HG02642 (cell line): ENCODE measurements around the gene SPATA20.

Source experiments
- ATAC-seq: cut with Tn5 transposase; IDR thresholded peaks from one replicate; pipeline ENCODE4 v1.9.1; 2021; ENCODE audit warnings: mild to moderate bottlenecking; ENCODE audit not compliant: unreplicated experiment, poor library complexity

Gene SPATA20

GRCh38 chr17:50519141-50519834 lies 27.7 kb upstream of the SPATA20 start:
- ATAC-seq, result no peak

DNA sequence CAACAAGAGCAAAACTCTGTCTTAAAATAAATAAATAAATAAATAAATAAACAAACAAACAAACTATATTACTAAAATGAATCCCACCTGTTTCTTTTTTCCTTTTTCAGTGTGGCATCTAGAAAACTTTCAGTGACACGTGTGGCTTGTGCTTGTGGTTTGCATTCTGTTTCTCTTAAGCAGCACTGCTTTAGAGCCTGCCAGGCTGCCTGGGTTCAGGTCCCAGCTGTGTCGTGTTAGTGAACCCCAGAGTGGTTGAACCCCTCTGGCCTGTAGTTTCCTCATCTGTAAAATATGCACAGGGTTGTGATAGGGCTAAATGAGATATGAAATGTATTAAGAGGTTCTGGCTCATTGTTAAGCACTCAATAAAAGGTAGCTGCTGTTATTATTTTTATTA lies 26.5 kb upstream of the SPATA20 start:
- ATAC-seq, result no peak

GRCh38 chr17:50521514-50521913 lies 25.5 kb upstream of the SPATA20 start:
- ATAC-seq, result no peak

- ATAC-seq, result no peak
These were observed 24.2 kb upstream of the SPATA20 start for GRCh38 chr17:50522766-50523165.

DNA sequence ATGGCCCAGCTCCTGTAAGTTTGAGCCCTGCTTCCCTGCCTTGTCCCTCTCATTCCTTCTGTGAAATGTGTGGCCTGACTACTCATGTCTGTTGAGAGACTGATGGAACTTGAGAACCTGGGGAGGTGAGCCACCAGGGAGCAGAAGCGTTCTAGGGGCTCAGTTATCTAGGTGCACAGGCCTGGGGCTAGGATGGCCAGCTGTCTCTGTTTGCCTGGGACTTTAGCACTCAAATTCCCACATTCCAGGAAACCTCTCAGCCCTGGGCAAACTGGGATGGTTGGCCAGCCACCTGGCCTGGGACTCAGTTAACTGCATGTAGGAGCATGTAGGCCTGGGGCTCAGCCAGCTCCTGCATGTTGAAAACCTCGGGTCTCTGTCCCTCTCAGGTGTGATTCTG lies 23.8 kb upstream of the SPATA20 start:
- ATAC-seq, result no peak

GRCh38 chr17:50524838-50525237 lies 22.1 kb upstream of the SPATA20 start:
- ATAC-seq, result no peak

DNA sequence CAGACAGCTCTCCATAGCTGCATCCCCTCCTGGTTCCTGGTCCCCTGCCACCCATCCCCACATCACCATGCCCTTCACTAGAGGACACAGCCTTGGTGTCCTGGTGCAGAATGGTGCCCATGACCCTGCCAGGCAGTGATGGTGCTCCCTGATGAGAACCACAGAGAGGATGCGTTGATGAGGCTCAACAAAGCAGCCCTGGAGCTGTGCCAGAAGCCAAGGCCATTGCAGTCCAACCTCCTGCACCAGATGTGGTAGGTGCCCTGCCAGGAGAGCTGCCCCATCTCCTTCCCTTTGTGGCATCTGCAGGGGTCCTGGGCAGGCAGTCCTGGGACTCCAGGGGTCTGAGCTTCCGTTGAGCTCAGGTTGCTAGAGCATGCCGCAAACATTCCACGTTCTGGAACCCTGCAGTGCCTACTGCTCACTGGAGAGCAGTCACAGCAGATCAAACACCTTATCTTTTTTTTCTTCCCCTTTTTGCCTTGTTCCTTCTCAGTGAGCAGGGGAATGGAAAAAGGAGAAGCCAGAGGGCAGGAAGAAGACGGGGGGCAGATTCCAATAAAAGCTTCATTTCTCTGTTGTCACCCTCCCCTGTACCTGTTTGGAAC lies 19.7 kb upstream of the SPATA20 start:
- ATAC-seq, result no peak

DNA sequence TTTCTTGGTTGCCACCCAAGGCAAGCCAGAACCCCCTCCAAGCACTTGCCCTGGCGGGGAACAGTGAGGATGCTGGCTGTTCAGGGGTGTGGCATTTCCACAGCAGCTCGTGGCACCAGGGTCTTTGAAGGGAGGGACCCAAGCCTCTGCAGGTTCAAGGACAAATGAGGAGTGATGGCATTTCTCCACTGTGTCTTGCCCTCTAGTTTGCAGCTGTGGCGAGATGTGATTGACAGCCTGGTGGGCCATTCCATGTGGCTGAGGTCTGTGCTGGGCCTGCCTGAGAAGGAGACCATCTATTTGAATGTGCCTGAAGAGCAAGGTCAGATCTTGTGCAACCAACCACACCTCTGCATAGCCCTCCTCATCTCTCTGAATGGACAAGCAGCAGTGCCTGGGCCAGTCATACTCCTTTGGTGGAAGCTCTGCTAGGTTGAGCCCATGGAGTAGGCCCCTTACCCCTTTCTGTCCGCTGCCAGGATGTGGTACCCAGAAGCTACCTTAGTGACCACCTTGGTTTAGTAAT lies 19.0 kb upstream of the SPATA20 start:
- ATAC-seq, result no peak

DNA sequence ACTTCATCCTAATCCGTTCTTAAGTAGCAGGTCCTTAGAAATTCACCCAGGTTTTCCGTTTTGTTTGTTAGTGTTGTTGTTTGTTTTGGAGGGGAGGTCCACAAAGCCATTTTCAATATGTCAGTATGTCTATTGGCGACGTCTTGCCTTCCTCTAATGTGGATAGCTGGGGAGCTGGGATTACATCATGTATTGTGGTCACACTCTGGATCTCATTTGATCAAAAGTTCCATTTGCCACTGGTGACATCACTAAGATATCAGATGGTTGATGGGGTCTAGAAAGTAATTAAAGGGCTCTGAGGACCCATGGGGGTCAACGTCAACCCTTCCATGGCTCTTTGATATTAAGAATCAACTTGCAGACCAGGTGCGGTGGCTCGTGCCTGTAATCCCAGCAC lies 17.1 kb upstream of the SPATA20 start:
- no peak for ATAC-seq

DNA sequence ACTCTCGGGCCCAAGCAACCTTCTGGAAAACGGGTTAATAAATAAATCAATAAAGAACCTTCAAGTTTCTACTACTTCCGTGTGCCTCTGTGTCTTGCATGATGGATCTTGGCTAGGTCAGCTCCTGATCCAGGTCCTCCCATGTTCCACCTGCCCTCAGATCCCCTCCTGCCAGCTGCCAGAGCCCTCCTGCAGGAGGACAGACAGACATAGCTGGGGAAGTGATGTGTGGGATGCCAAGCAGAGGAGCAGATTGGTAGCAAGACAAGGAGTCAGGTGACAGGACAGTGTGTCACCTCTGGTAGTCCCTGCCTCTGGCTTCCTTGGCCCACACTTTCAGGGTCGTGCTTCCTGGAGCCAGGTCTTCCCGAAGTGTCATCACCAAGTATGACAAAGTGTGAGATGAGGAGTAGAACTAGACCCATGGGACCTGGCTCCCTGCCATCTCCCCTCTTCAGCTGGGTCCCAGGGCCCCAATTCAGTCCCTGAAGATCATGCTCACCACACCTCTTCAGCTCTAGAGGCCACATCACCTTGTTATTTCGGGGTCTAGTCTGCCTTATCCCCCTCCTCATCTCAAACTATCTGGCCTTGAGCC lies 15.4 kb upstream of the SPATA20 start:
- ATAC-seq, result no peak

GRCh38 chr17:50532452-50533024 lies 14.4 kb upstream of the SPATA20 start, which contains the start of gene EPN3:
EPN3 (plus strand) TSS chr17:50532735; CDS start chr17:50536557, 3,822 bp downstream.
- ATAC-seq, result no peak

DNA sequence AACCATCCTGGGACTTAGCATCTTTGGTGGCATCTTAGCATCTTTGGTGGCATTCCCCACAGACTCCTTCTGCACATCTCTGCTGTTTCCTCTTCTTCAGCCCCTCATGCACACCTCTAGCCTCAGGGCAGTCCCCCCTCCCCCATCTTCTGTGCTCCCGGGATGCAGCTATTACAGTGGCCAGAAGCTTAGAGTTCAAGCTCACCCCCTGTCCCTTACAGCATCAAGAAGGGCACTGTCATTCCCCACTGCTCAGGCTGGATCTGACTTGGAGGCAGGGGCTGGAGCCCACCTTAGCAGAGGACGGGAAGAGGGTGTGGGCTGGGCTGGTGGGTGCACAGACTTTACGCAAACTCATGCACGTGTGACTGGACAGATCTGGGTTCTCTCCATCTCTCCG lies 13.8 kb upstream of the SPATA20 start:
- no peak for ATAC-seq

- ATAC-seq, result no peak
These were observed 13.2 kb upstream of the SPATA20 start for GRCh38 chr17:50533720-50534148.

DNA sequence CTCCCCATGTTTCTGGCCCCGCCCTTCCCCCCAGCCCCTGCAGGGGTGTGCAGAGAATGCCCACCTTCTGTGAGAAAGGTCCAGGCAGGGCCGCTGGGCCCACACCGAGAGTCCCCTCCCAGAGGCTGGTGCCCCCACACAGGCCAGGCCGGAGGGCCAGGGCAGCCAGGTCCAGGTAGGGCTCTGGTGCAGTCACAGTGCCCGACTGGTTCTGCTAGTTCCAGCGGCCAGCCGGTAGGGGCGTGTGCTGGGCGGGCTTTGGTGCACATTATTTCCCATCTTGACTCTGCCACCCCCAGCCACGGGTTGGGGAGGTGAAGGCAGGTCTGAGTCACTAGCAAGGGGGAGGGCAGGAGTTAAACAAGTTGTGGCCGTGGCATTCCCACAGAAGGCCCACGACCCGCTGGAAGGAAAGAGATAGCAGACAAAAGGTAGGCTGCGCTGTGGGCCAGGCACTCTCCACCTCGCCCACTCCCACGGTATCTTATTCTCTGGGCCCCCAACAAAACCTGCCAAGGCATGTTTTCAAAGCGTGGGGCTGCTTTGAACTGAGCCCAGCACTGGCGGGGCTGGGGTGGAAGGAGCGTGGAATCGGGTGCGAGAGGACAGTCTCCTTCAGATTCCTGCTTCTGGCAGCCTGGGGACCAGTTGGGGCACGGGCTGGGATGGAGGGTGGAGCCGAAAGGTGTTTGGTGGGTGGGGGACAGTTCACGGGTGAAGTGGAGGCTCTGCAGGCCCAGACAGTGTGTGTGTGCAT lies 12.6 kb upstream of the SPATA20 start:
- no peak for ATAC-seq

DNA sequence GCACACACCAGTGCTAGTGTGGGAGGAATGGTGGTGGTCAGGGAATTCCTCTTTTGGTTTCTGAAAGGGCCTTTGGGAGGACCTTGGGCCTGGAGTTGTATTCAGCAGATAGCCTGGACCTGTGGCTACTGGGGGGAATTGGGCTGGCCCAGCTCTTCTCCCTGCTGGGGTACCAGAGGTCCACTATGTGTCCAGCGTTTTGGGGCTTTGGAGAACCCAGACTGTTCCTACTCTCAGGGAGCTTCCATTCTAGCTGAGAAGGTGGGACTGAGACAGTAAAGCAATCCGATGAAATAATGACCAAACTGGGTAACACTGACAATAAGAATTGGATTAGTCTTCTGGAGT lies 12.0 kb upstream of the SPATA20 start:
- no peak for ATAC-seq

GRCh38 chr17:50535407-50535806 lies 11.6 kb upstream of the SPATA20 start:
- ATAC-seq, result no peak

DNA sequence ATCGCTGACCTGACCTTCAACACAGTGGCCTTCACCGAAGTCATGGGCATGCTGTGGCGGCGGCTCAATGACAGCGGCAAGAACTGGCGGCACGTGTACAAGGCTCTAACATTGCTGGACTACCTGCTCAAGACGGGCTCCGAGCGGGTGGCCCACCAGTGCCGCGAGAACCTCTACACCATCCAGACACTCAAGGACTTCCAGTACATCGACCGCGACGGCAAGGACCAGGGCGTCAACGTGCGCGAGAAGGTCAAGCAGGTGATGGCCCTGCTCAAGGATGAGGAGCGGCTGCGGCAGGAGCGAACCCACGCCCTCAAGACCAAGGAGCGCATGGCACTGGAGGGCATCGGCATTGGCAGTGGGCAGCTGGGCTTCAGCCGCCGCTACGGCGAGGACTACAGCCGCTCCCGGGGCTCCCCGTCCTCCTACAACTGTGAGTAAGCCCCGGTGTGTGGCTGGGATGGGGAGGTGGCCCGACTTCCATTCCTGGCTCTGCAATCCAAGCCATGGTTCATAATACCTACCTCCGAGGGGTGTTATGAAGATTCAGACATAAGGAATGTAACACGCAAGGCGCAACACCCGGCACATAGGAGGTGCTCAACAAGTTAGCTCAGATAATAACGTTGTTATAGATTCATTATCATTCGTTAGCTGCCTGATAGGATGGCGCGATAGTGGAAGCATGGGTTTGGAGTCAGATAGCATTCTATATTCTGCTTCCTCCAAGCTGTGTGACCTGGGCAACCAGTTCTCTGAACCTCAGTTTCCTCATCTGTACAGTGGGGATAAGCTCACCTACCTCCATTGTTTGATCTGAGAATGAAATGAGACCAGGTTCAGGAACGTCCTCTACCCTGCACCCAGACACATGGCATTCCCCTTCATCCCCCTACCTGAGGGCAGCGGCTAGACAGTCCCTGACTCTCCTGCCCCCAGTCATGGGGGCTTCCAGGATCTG lies 10.0 kb upstream of the SPATA20 start:
- no peak for ATAC-seq

DNA sequence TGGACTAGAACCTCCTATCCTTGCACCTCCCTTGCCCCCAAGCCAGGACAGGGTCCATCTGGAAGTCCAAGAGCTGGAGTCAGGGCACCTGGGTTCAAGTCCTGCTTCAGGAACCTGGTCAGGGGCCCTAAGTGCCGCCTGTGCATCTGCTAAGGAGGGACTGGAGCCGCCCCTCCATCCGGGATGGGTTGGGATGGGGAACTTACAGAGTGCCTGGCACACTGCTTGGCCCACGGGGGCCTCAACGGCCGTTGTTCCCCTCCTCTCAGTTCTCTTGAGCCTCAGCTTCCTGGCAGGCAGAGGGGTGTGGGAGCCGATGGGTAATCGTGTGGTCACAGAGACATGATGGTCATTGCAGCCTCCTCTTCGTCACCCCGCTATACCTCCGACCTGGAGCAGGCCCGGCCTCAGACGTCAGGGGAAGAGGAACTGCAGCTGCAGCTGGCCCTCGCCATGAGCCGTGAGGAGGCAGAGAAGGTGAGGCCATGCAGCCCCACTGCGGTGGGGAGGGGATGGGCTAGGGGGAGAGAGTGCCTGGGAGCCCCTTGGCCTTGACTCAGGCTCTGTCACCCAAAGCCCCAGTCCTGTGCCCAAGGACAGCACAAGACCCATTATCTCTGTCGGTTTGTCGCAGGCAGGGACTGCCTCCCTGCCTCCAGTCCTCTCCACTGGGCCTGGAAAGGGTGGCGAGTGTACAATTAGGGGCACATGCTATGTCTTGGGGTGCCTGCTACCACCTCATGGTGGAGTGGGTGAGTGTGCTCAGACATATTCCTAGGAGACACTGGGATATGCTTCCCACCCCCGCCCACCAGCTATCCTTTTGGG lies 9.0 kb upstream of the SPATA20 start:
- no peak for ATAC-seq
